ENCODE data around the gene YTHDC1.
"Not testable (repeated sequence)": the region's sequence is repeated elsewhere in the genome, so short reads cannot be mapped to it uniquely, and the experiment has no call there.

YTHDC1 gene

DNA sequence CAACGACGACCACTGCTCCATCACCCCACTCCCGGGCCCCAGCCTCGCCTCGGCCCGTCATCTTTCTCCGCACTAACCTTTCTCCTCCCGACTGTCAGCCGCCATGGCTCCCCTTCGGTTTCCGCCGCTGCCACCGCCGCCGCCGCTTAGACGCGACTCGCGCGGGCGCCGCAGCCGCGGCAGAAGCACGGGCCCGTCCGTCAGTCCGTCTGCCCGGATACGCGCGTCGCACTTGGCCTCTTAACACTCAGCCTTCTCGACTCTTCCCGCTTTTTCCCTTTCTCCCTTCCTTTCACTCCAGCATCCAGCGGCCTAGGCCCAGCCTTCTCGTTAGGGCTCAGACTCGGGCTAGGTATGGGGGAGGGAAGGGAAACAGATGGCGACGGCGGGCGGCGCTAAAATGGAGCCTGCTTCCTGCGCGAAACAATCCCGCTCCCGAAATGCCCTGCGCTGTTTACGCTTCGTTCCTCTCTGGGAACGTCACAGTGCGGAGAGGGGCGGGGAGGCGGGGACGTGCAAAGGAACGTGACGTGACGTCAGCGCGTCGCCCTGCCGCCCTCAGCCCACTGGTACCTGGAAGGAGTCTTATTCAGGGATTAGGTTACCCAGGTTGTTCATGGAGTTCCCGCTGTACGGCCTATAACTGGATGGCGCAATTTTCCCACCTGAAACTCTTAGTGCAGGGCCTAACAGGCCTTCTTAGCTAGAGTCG, at the start of gene YTHDC1:
Gene YTHDC1 (minus strand): TSS at position 442 of the 712 bp plus-strand sequence. CDS start 337 bp downstream, at position 105.
- peak; percentile 95 for DNase-seq

DNA sequence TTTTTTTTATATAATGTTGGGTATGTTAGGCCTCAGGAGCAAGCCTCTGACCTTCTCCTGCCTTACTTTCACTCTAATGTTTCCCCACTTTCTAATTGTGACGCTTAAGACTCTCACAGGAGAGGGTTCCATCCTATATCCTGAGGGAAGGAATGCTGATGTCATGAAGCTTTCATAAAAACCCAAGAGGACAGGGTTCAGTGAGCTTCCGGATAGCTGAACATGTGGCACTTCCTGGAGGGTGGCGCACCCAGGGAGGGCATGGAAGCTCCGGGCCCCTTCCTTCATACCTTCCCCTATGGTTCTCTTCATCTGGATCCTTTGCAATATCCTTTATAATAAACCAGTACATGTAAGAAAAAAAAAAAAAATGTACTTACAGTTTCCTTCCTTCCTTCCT, 49.4 kb upstream of the YTHDC1 start:
- no peak for DNase-seq

GRCh38 chr4:68396756-68397155, 46.9 kb upstream of the YTHDC1 start:
- DNase-seq = no peak

- no peak for DNase-seq
Observed at GRCh38 chr4:68391436-68391835, 41.5 kb upstream of the YTHDC1 start.

DNA sequence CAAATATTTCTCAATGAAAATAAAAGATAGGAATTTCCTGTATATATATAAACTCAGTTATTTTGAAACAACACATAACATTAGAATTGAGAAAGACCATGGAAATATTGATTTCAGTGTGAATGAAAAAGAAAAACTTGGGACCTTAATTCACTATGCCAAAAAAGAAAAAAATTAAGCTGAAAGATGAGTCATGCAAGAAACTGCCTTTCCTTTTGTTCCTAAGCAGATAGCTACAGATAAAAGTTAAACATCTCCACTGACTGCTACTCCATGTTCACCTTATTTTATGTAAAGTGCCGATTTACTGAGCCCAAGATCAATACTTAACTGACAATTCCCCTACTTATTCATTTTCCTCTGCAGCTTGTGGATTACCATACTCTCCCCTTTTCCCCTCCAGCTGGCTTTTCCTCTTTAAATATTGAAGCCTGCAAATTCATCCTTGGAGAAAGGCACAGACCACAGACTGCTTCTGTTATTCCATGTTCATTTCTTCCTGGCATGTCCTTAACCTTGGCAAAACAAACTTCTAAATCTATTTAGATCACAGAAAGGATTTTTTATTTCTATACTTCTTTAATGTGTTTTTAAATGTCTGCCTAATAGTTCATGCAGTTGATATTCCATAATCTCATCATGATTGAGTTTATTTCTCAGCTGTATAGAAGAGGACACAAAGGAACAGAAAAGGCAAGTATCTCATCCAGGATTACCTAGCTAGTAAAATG, 40.5 kb upstream of the YTHDC1 start:
- no peak for DNase-seq

DNA sequence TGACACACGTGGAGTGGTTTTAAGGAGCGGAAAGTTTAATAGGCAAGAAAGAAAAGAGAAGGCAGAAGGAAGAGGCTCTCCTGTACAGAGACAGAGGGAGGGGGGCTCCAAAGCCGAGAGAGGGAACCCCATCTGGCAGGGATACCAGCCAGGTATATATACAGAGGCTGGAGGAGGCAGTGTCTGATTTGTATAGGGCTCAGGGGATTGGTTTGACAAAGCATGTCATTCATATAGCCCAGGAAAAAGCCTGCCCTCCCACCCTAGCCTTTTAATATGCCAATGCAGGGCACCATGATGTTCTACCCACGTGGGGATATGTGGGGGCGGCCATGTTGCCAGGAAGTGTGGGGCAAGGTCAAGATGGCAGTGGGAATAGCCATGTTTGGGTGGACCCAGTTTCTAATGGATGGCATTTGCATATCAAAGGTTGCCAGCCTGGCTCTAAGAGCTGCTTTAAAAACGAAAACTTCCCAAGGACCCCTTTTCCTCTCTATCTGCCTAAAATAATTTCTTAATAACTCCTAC, 39.6 kb upstream of the YTHDC1 start:
- DNase-seq = not testable (repeated sequence)

- no peak for DNase-seq
Observed at GRCh38 chr4:68388347-68388865, 38.5 kb upstream of the YTHDC1 start.

GRCh38 chr4:68385267-68385666, 35.4 kb upstream of the YTHDC1 start:
- no peak for DNase-seq

DNA sequence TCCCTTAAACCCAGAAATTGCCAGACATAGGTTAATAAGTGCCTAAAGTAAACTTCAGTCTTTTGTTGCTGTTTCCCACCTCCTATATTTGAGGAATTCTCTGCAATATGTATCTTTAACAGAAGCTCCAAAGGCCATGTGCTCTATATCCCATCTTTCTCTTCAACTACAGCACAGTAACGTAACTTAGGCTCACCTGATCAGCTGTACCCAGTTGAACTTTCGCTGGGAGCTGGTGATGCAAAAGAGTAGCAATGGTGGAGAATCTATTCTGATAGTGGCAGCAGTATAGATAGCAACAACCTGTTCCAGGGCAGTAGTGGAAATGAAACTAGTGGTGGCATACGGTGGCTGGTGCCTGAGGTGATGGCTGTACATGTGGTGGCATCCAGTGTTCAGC, 33.2 kb upstream of the YTHDC1 start:
- no peak for DNase-seq

DNA sequence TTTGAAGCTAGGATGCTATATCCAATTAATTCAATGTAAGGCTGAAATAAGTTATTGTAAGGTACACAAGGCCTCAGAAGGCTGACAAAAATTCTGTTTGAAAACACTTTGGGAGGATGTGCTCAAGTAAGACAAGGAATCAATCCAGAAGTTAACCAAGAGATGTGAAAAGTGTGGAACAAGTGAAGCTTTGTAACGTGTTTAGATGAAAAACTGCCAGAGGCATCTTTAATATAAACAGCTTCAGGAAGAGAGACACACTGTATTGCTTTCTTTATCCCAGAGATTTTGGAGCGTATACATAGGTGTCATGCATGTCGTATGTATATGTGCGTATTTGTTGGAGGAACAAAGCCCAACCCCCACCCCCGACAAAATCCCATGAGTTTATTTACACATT, 28.3 kb upstream of the YTHDC1 start:
- DNase-seq = no peak

- DNase-seq = peak; percentile 45
Observed at GRCh38 chr4:68375667-68376559, 26.0 kb upstream of the YTHDC1 start.

DNA sequence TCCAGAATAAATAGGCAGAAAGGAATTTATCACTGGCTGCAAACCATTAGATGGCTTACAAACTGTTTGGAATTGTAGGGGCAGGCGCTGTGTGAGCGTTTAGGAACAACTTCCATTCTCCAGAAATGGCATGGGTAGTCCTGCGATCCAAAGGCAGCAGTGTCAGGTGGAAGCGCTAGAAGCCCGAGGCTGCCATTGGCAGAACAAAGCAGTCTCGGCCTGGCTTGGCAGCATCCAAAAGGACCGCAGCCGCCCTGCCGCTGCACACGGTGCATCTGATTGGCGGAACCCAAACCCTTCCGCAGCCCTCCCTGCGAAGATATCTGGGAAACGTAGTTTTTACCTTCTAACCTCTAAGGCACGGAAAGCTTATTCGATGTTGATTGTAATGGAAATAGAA, 23.6 kb upstream of the YTHDC1 start:
- DNase-seq = peak; percentile 49

DNA sequence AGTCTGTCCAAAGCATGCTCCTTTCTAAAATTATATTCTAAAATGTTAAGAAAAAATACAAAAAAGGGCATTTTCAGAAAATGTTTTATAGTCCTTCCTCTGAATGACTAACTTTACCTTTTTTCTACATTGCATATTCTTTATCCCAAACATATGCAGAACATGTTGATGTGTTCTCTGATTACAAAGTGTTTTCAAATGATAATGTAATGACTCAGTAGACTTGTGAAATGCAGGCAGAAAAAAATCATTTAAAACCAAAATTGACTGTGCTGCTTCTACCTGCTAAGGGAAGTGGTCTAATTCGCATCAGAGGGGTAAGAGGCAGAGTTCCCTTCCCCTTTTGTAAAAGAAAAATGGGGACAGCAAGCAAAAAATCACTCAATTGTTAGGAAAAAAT, 22.7 kb upstream of the YTHDC1 start:
- no peak for DNase-seq

DNA sequence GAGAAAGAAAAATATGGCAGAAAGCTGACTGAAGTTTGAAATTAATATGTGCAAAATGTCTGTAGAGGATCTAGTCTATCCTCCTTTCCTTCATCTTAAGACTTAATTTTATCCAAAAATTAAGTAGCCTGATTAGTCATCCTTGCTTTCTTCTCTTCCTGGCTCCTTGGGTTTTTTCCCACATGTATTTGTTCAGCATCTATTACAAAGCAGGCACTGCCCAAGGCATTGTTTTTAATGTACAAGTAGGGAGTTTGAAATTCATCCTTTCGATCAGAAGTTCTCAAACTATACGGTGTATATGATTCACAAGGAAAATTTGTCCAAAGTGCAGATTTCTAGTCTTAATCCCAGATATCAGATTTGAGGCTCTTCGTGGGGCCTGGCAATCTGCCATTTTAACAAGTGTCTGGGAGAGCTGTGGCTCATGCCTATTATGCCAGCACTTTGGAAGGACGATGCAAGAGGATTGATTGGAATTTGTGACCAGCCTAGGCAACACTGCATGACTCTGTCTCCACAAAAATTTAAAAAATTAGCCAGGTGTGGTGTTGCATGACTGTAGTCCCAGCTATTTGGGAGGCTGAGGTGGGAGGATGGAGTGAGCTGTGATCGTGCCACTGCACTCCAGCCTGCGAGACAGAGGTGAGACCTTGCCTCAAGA, 19.4 kb upstream of the YTHDC1 start:
- DNase-seq = no peak

DNA sequence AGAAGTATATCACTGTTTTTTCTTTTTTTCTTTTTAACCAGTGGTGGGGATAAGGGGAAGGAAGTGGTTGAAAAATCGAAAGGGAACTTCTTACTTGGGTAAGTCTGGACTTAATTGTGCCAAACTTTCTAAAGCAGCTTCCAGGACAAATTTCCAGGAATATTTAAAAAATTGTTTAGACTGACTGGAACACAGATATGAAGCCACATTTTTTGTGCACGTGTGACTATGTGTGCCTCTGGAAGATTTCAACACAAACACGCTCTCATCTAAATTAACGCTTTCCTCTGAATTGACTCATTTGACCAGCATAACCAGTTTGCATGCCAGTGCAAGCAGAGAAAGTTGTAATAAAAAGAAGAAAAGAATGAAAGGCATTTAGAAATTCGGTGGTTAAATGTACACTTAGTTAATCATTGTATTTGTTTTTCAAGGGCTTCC, 18.8 kb upstream of the YTHDC1 start:
- DNase-seq = no peak

- DNase-seq = no peak
Observed at GRCh38 chr4:68367835-68368234, 17.9 kb upstream of the YTHDC1 start.

DNA sequence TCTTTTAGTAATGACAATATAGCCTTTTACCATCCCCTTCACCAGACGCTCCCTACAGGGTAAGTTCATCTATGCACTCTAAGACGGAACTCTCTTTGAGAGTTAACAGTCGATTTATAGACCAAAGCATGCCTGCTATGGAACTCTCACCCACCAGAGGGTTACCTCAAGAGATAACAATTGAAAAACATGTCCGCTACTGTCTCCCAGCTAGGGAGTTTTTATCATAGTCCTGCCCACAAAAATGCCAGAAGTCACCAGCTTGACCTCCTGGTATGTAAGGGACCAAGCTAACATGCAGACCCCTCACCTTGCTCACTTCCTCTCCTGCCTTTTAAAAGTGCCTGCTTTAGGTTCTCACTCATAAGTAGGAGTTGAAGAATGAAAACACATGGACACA, 16.7 kb upstream of the YTHDC1 start:
- DNase-seq = no peak

GRCh38 chr4:68365068-68365467, 15.2 kb upstream of the YTHDC1 start:
- no peak for DNase-seq

DNA sequence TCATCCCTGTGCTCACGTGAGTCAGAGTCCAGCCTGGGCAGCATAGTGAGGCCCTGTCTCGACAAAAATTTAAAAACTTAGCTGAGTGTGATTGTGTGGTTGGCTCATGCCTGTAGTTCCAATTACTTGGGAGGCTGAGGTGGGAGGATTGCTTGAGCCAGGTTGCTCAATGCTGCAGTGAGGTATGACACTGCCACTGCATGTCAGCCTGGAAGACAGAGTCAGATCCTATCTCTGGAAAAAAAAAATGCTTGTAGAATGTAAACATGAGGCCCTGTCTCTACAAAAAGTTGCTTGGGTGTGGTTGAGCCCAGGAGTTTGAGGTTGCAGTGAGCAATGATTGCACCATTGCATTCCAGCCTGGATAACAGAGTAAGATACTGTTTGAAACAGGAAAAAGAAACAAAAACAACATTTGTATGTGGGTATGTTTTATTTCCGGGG, 11.3 kb upstream of the YTHDC1 start:
- no peak for DNase-seq

DNA sequence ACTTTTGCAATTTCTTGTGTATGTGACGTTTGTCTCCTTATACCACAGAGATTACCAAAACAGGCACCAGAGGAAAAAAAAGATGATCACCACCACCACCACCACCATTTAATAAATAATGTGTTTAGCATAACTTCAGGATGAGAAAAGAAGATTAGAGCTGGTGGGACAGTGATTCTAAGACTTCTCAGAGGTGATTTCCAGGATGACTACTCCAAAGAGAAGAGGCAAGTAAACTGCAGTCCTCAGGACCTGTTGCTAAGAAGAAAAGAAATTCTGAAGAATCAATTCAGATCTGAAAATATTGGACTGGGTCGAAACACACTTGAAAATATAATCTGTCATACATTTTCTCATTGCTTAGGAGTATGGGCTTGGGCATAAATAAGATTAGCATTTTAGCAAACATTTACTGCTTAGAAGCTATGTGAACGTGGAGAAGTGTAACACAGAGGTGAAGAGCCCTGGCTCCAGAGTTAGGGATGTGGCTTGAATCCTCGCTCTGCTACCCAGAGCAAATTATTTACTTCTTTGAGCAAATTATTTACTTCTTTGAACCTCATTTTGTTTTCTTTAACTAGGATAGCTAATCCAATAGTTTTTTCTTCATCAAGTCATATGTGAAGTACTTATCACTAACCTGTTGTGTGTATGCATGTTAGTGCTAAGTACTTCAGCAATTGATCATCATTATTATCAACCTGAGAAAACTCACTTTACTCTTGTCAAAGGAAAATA, 10.5 kb upstream of the YTHDC1 start:
- DNase-seq = no peak

GRCh38 chr4:68359508-68359907, 9.6 kb upstream of the YTHDC1 start:
- no peak for DNase-seq

DNA sequence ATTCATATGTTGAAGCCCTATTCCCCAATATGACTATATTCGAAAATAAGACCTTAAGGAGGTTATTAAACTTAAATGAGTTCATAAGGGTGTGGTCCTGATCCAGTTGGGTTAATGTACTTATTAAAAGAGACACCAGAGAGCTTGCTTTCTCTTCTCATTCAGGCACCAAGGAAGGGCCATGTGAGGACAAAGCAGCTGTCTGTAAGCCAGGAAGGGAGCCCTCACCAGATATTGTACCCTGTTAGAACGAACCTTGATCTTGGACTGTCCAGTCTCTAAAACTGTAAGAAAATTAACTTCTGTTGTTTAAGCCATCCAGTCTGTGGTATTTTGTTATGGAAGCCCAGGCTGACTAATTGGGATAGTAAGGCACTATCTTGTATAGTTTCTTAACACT, 9.1 kb upstream of the YTHDC1 start:
- DNase-seq = no peak

Measured in activated gamma-delta T cell treated with Interleukin-2 at 50 U/mL for 16 hours (primary cell).